Epithelial cell of proximal tubule (primary cell): ENCODE data around the gene WIF1. TPM values are rescaled to one million over a fixed set of nuclear protein-coding genes. Genes with fewer than 3 reads are reported as not detected.

Source experiments
- DNase-seq: peaks from one replicate; pipeline ENCODE4 v3.0.0-alpha.2; 2011; ENCODE audit warnings: low read depth
- H3K4me3 ChIP-seq: 2 replicates; pipeline ENCODE4 v1.5.1; 2011; ENCODE audit warnings: low read depth, mild to moderate bottlenecking, low read length
- CTCF ChIP-seq: conservative IDR thresholded peaks from 2 replicates; pipeline ENCODE4 v1.5.1; 2012; ENCODE audit warnings: low read depth, mild to moderate bottlenecking, low read length
- total RNA-seq: library from RNA; depleted of rRNA; stranded (reverse); fragments of >200 nt; gene quantifications from 2 replicates; pipeline ENCODE4 v1.2.3, GENCODE V29; 2015

Gene WIF1
- total RNA-seq, 1 donor from 2014 or later: not detected

DNA sequence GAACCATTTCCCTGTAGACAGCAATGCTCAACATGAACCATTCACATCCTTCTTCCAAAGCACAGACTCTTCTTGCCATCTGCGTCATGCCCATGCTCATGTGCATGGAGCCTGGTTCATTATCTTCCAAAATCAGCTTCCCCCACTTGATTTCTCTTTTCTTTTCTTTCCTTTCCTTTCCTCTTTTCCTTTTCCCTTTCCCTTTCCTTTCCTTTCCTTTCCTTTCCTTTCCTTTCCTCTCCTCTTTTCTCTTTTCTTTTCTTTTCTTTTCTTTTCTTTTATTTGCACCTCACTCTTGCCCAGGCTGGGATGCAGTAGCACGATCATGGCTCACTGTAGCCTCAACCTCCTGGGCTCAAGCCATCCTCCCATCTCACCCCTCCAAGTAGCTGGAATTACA, 37.5 kb downstream of the WIF1 start:
- no peak overlapping the region for H3K4me3 ChIP-seq
- DNase-seq: no peak
- no peak for TF ChIP-seq CTCF

DNA sequence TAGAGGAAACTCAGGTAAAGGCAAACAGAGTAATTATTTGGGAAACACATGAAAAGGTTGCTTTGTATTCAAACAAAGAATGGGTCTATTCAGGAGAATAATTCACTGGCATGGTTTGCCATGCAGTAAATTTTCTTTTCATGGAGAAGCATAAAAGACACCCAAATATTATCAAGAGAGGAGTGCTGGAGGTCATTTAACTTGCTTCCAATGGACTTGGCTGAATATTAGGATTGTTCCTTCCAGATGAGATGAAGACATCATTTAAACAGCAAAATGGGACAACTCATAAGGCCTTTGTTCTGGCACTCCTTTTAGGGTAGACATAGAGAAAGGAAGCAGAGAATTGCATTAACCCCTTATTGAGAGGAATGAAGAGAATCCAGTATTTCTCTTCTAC, 38.7 kb downstream of the WIF1 start:
- no peak overlapping the region for H3K4me3 ChIP-seq
- no peak for TF ChIP-seq CTCF
- DNase-seq: no peak

GRCh38 chr12:65081496-65081895, 39.6 kb downstream of the WIF1 start:
- no peak for DNase-seq
- H3K4me3 ChIP-seq: no peak overlapping the region
- TF ChIP-seq CTCF: no peak

- H3K4me3 ChIP-seq: no peak overlapping the region
- TF ChIP-seq CTCF: peak; percentile 41
- no peak for DNase-seq
Measured at GRCh38 chr12:65074932-65075331, 46.2 kb downstream of the WIF1 start.

DNA sequence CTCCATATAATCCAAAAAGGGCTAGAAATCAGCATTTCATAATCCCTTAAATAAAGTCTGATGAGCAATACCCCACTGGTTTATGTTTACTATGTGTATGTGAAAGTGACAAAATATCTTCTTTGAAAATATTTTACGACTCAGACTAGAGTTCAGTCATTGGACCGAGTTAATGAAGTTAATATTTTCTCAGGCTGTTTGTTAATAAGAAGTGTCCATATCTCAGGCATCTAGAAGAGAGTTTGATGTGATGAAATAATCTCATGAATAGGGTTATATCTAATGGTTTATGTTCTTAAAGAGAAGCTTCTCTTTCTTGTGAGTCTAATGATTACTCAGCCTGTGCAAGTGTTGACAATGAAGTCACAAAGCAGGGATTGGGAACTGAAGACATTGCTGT, 51.8 kb downstream of the WIF1 start:
- TF ChIP-seq CTCF: no peak
- no peak overlapping the region for H3K4me3 ChIP-seq
- DNase-seq: peak; percentile 7

GRCh38 chr12:65067383-65067782, 53.7 kb downstream of the WIF1 start:
- no peak overlapping the region for H3K4me3 ChIP-seq
- no peak for DNase-seq
- no peak for TF ChIP-seq CTCF

GRCh38 chr12:65055859-65056258, 65.2 kb downstream of the WIF1 start:
- H3K4me3 ChIP-seq: no peak overlapping the region
- DNase-seq: no peak
- no peak for TF ChIP-seq CTCF
